SU-DHL-6 (cell line): ENCODE measurements around the gene SMPD3.

Experiments
- H2AFZ ChIP-seq: fragments of 200-600 bp; sonication (generic); 2 replicates; pipeline ENCODE4 v1.6.1; 2014; ENCODE audit warnings: low read depth, mild to moderate bottlenecking, moderate library complexity, mixed read lengths, antibody characterized with exemption, low read length; ENCODE audit not compliant: severe bottlenecking
- H3F3A ChIP-seq: fragments of 200-600 bp; shearing (Covaris generic); 2 replicates; pipeline ENCODE4 v1.6.0; 2016; ENCODE audit warnings: antibody characterized with exemption, mild to moderate bottlenecking; ENCODE audit not compliant: insufficient read depth
- H3K27ac ChIP-seq: fragments of 200-600 bp; sonication (generic); 2 replicates; pipeline ENCODE4 v1.5.1; 2016; ENCODE audit warnings: low read depth, mild to moderate bottlenecking, low read length, moderate library complexity, mixed read lengths
- H3K27me3 ChIP-seq: fragments of 200-600 bp; sonication (generic), shearing (Covaris generic); 2 replicates; pipeline ENCODE4 v1.6.0; 2014; ENCODE audit warnings: mild to moderate bottlenecking, low read length
- H3K36me3 ChIP-seq: fragments of 200-600 bp; sonication (generic); 2 replicates; pipeline ENCODE4 v1.6.1; 2014; ENCODE audit warnings: mild to moderate bottlenecking, low read length, mixed read lengths
- H3K4me2 ChIP-seq: fragments of 300-600, 200-600 bp; shearing (Covaris generic), sonication (generic); 2 replicates; pipeline ENCODE4 v1.6.0; 2014; ENCODE audit warnings: low read length, low read depth, mild to moderate bottlenecking; ENCODE audit not compliant: poor library complexity, severe bottlenecking
- H3K4me3 ChIP-seq: fragments of 200-600 bp; sonication (generic); 2 replicates; pipeline ENCODE4 v1.5.1; 2014; ENCODE audit warnings: antibody characterized with exemption, low read length, mild to moderate bottlenecking, mixed read lengths; ENCODE audit not compliant: insufficient read depth, poor library complexity, severe bottlenecking
- H3K79me2 ChIP-seq: fragments of 200-600 bp; sonication (generic); 2 replicates; pipeline ENCODE4 v1.6.1; 2014; ENCODE audit warnings: mild to moderate bottlenecking, low read length, moderate library complexity; ENCODE audit not compliant: insufficient read depth
- H3K9ac ChIP-seq: fragments of 200-600 bp; sonication (generic); 2 replicates; pipeline ENCODE4 v1.7.0; 2014; ENCODE audit warnings: mild to moderate bottlenecking, low read length
- H3K9me2 ChIP-seq: fragments of 200-600 bp; sonication (generic); replicated peaks from 2 replicates; pipeline ENCODE4 v1.6.1; 2014; ENCODE audit warnings: low read length; ENCODE audit not compliant: insufficient read depth
- H3K9me3 ChIP-seq: fragments of 200-600 bp; sonication (generic); 2 replicates; pipeline ENCODE4 v1.6.1; 2014; ENCODE audit warnings: low read length, mixed read lengths; ENCODE audit not compliant: insufficient read depth
- H4K20me1 ChIP-seq: fragments of 200-600 bp; sonication (generic); 2 replicates; pipeline ENCODE4 v1.6.1; 2014; ENCODE audit warnings: low read depth, mild to moderate bottlenecking, antibody characterized with exemption, low read length, moderate library complexity, mixed read lengths
- CTCF ChIP-seq: fragments of 200-600 bp; sonication (generic); IDR thresholded peaks from one replicate; pipeline ENCODE4 v1.5.1; 2017; ENCODE audit warnings: antibody characterized with exemption, mild to moderate bottlenecking, low read length, moderate library complexity; ENCODE audit not compliant: insufficient read depth, poor library complexity, severe bottlenecking
- EZH2phosphoT487 ChIP-seq: fragments of 200-600 bp; sonication (generic), shearing (Covaris generic); conservative IDR thresholded peaks from 2 replicates; pipeline ENCODE4 v1.6.1; 2018; ENCODE audit warnings: mild to moderate bottlenecking, antibody characterized with exemption, low read length, moderate library complexity, mixed read lengths

SMPD3 gene

GRCh38 chr16:68492543-68493411 is 44.5 kb upstream of the SMPD3 start:
- H3K79me2 ChIP-seq: no peaks in the 10 kb centered on the region
- TF ChIP-seq CTCF: no peak
- no peak for TF ChIP-seq EZH2phosphoT487
- H4K20me1 ChIP-seq: no peaks in the 10 kb centered on the region
- H3K27ac ChIP-seq: no peak overlapping the region
- H3K9me3 ChIP-seq: peaks cover 8% of the 10 kb centered on the region; the same call in 1 of the 2 replicates
- no peaks in the 10 kb centered on the region for H3F3A ChIP-seq
- H2AFZ ChIP-seq: no peak overlapping the region
- H3K9me2 ChIP-seq: no peaks in the 10 kb centered on the region
- H3K4me3 ChIP-seq: no peak overlapping the region
- no peak overlapping the region for H3K9ac ChIP-seq
- H3K36me3 ChIP-seq: no peaks in the 10 kb centered on the region
- H3K27me3 ChIP-seq: no peaks in the 10 kb centered on the region
- H3K4me2 ChIP-seq: no peak overlapping the region

- no peaks in the 10 kb centered on the region for H3K9me2 ChIP-seq
- no peak overlapping the region for H3K4me3 ChIP-seq
- no peaks in the 10 kb centered on the region for H4K20me1 ChIP-seq
- TF ChIP-seq CTCF: no peak
- H3K4me2 ChIP-seq: no peak overlapping the region
- H3K9me3 ChIP-seq: peaks cover 8% of the 10 kb centered on the region; the same call in 1 of the 2 replicates
- no peaks in the 10 kb centered on the region for H3F3A ChIP-seq
- H2AFZ ChIP-seq: no peak overlapping the region
- H3K27ac ChIP-seq: no peak overlapping the region
- no peaks in the 10 kb centered on the region for H3K79me2 ChIP-seq
- H3K9ac ChIP-seq: no peak overlapping the region
- H3K36me3 ChIP-seq: no peaks in the 10 kb centered on the region
- no peaks in the 10 kb centered on the region for H3K27me3 ChIP-seq
Observed at GRCh38 chr16:68492151-68492542, 43.8 kb upstream of the SMPD3 start.

GRCh38 chr16:68491576-68491950 is 43.3 kb upstream of the SMPD3 start:
- H3K4me2 ChIP-seq: no peak overlapping the region
- H4K20me1 ChIP-seq: no peaks in the 10 kb centered on the region
- no peak for TF ChIP-seq CTCF
- TF ChIP-seq EZH2phosphoT487: no peak
- H3K9me2 ChIP-seq: no peaks in the 10 kb centered on the region
- no peak overlapping the region for H2AFZ ChIP-seq
- H3K9ac ChIP-seq: no peak overlapping the region
- H3K27ac ChIP-seq: no peak overlapping the region
- H3F3A ChIP-seq: no peaks in the 10 kb centered on the region
- no peak overlapping the region for H3K4me3 ChIP-seq
- H3K79me2 ChIP-seq: no peaks in the 10 kb centered on the region
- no peaks in the 10 kb centered on the region for H3K27me3 ChIP-seq
- peaks cover 8% of the 10 kb centered on the region; the same call in 1 of the 2 replicates for H3K9me3 ChIP-seq
- H3K36me3 ChIP-seq: no peaks in the 10 kb centered on the region
